Smooth muscle cell (in vitro differentiated cells): ENCODE measurements around the gene MIS18A. TPM values are rescaled to one million over a fixed set of nuclear protein-coding genes. Genes with fewer than 3 reads are reported as not detected.

Source experiments
- DNase-seq: peaks from one replicate; lab custom pipeline; 2025; ENCODE audit not compliant: unreplicated experiment; lab: John Stamatoyannopoulos, UW
- H2AFZ ChIP-seq: fragments of 200-600 bp; sonication (generic); 2 replicates; pipeline ENCODE4 v1.6.0; 2016; ENCODE audit warnings: antibody characterized with exemption, low read depth, mild to moderate bottlenecking
- H3F3A ChIP-seq: fragments of 200-600 bp; sonication (generic); 2 replicates; pipeline ENCODE4 v1.6.0; 2017; ENCODE audit warnings: antibody characterized with exemption, low read depth
- H3K27ac ChIP-seq: fragments of 200-600 bp; sonication (generic); 2 replicates; pipeline ENCODE4 v1.5.1; 2016; ENCODE audit warnings: low read depth, mild to moderate bottlenecking
- H3K27me3 ChIP-seq: fragments of 200-600 bp; sonication (generic); 2 replicates; pipeline ENCODE4 v1.6.1; 2016; ENCODE audit warnings: low read depth, mild to moderate bottlenecking
- H3K36me3 ChIP-seq: fragments of 200-600 bp; sonication (generic); 2 replicates; pipeline ENCODE4 v1.5.1; 2016; ENCODE audit warnings: low read depth
- H3K4me1 ChIP-seq: fragments of 200-600 bp; sonication (generic); 2 replicates; pipeline ENCODE4 v1.5.1; 2016; ENCODE audit warnings: low read depth
- H3K4me2 ChIP-seq: fragments of 200-600 bp; sonication (generic); 2 replicates; pipeline ENCODE4 v1.6.0; 2016; ENCODE audit warnings: mild to moderate bottlenecking
- H3K4me3 ChIP-seq: fragments of 200-600 bp; sonication (generic); 2 replicates; pipeline ENCODE4 v1.5.1; 2016; ENCODE audit warnings: mild to moderate bottlenecking
- H3K79me2 ChIP-seq: fragments of 200-600 bp; sonication (generic); 2 replicates; pipeline ENCODE4 v1.6.0; 2016; ENCODE audit warnings: low read depth, mild to moderate bottlenecking
- H3K9ac ChIP-seq: fragments of 200-600 bp; sonication (generic); 2 replicates; pipeline ENCODE4 v1.6.0; 2016; ENCODE audit warnings: low read depth
- H3K9me3 ChIP-seq: fragments of 200-600 bp; sonication (generic); replicated peaks from 2 replicates; pipeline ENCODE4 v1.5.1; 2016; ENCODE audit warnings: low read depth
- H4K20me1 ChIP-seq: fragments of 200-600 bp; sonication (generic); 2 replicates; pipeline ENCODE4 v1.6.0; 2016; ENCODE audit warnings: low read depth
- CTCF ChIP-seq: fragments of 200-600 bp; sonication (generic); IDR thresholded peaks from 2 replicates; pipeline ENCODE4 v1.5.1; 2017; ENCODE audit warnings: borderline replicate concordance, mild to moderate bottlenecking, antibody characterized with exemption; ENCODE audit not compliant: insufficient read depth, poor library complexity, severe bottlenecking
- WGBS: methylation state at CpG from one replicate; pipeline ENCODE4 v1.1.7; 2016; ENCODE audit warnings: low lambda C conversion rate; 5-methylcytosine and 5-hydroxymethylcytosine counted together
- polyA plus RNA-seq: library from polyadenylated mRNA; unstranded; fragments of >200 nt; fragmentation: Nextera tagmentation; extraction: Ambion mirVana; gene quantifications from 2 replicates; pipeline ENCODE4 v1.2.1, GENCODE V29; 2016
- total RNA-seq: library from RNA; depleted of rRNA; stranded (reverse); fragments of >200 nt; gene quantifications from 2 replicates; pipeline ENCODE4 v1.2.3, GENCODE V29; 2014

MIS18A gene
- total and polyA plus RNA-seq, 2 experiments from 2014 or later = 9.4 to 20.0 TPM

DNA sequence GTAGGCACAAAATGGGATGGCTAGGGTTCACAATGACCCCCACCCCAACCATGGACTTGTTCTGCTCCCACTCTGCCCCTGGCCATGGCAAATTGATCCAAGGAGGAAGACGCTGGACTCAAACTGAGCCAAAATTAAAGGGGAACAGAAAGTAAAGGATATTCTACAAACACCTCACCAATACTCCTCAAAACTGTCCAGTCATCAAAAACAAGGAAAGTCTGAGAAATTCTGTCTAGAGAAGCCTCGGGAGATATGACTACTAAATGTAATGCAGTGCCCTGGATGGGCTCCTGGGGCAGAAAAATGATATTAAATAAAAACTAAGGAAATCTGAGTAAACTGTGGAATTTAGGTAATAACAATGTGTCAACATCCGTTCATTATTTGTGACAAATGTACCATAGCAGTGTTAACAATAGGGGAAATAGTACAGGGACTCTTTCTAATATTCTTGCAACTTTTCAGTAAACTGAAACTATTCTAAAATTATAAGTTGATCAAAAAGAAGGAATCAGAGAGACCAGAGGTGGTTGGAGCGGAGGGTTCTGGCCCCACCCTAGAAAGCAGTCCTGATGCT is 45.0 kb downstream of the MIS18A start:
- Histone ChIP-seq H3K4me1 (no peaks in the 10 kb centered on the region), H3K36me3 (no peaks in the 10 kb centered on the region), H3K4me3 (no peak overlapping the region), H2AFZ (no peak overlapping the region), H4K20me1 (no peaks in the 10 kb centered on the region), H3K9me3 (no peaks in the 10 kb centered on the region), H3F3A (no peaks in the 10 kb centered on the region), H3K4me2 (no peak overlapping the region), H3K79me2 (no peaks in the 10 kb centered on the region), H3K9ac (no peak overlapping the region), H3K27me3 (no peaks in the 10 kb centered on the region), H3K27ac (no peak overlapping the region)
- DNase-seq = no peak
- TF ChIP-seq CTCF = no peak
- WGBS = 94% methylated on average over 4 of the region's 4 CpGs

DNA sequence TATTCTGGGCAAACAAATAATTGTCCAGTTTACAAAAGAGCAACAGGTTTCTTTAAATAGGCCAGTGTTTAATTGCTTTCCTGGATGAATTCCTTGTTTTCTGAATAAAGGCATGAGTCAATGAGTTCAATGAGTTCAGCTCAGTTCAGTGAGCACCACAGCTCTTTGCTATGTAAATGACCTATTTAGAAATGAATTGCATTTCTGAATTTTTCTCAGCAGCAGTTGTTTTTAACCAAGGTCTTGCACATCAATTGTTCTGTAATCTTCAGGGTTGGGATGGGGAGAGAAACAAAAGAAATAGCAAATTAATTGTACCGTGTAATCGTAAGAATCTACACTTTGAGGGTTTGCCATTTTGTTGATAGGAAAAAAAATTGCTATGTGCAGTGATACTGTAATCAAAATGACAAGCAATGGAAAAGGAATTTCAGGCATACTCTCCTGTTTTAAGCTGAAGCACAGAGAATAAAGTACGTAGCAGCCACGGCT is 45.7 kb downstream of the MIS18A start:
- no peak overlapping the region for H3K9ac ChIP-seq
- no peak for TF ChIP-seq CTCF
- no peaks in the 10 kb centered on the region for H3K9me3 ChIP-seq
- 86% methylated on average over 4 of the region's 4 CpGs for WGBS
- DNase-seq = no peak
- no peaks in the 10 kb centered on the region for H3K27me3 ChIP-seq
- H3F3A ChIP-seq = no peaks in the 10 kb centered on the region
- H3K4me2 ChIP-seq = no peak overlapping the region
- H3K27ac ChIP-seq = no peak overlapping the region
- H4K20me1 ChIP-seq = no peaks in the 10 kb centered on the region
- no peaks in the 10 kb centered on the region for H3K79me2 ChIP-seq
- H3K4me3 ChIP-seq = no peak overlapping the region
- H3K4me1 ChIP-seq = no peaks in the 10 kb centered on the region
- H3K36me3 ChIP-seq = no peaks in the 10 kb centered on the region
- no peak overlapping the region for H2AFZ ChIP-seq

DNA sequence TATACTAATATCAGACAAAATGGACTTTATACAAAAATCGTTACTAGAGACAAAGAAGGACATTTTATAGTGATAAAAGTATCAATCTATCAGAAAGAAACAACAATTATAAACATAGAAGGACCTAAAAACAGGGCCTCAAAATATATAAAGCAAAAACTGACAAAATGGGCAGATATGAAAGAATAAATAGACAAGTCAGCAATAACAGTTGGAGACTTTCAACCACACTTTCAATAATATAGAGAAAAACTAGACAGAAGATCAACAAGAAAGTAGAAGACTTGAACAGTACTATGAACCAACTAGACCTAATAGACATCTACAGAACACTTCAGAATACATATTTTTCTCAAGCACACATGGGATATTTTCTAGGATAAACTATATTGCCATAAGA is 52.4 kb downstream of the MIS18A start:
- Histone ChIP-seq H3K27me3 (no peaks in the 10 kb centered on the region), H3K27ac (no peak overlapping the region), H2AFZ (no peak overlapping the region), H3F3A (no peaks in the 10 kb centered on the region), H3K4me3 (no peak overlapping the region), H4K20me1 (no peaks in the 10 kb centered on the region), H3K4me2 (no peak overlapping the region), H3K9ac (no peak overlapping the region), H3K79me2 (no peaks in the 10 kb centered on the region), H3K9me3 (no peaks in the 10 kb centered on the region), H3K36me3 (no peaks in the 10 kb centered on the region), H3K4me1 (no peaks in the 10 kb centered on the region)
- TF ChIP-seq CTCF = no peak
- WGBS = 81% methylated on average over 1 of the region's 1 CpG
- DNase-seq = no peak

Other genes with a start within 250 kb of the MIS18A start
- gene MRAP, start 19.8 kb upstream of the MIS18A start, total RNA-seq = not detected in 2 replicates
- gene MRAP, start 19.8 kb upstream of the MIS18A start, polyA plus RNA-seq = 0.77 TPM in 1 of 2 replicates, not detected in the other
- gene URB1, start 114.0 kb upstream of the MIS18A start, total RNA-seq = 5.8 and 6.2 TPM in 2 replicates
- gene URB1, start 114.0 kb upstream of the MIS18A start, polyA plus RNA-seq = 2.8 and 3.0 TPM in 2 replicates
- gene EVA1C, start 133.7 kb upstream of the MIS18A start, total RNA-seq = 3.7 and 4.1 TPM in 2 replicates
- 1.7 and 1.9 TPM in 2 replicates for gene EVA1C, start 133.7 kb upstream of the MIS18A start, polyA plus RNA-seq